HFF-Myc (cell line): ENCODE results near the gene FKBP4.
A peak's percentile ranks its signal among the peaks of the same experiment; 100 is the strongest.

Experiments used
- DNase-seq: peaks from one replicate; pipeline ENCODE4 v3.0.0-alpha.2; 2011; ENCODE audit warnings: low read depth; ENCODE audit errors: extremely low read depth
- H3K4me3 ChIP-seq: replicated peaks from 2 replicates; pipeline ENCODE4 v1.5.1; 2011; ENCODE audit warnings: low read depth, mild to moderate bottlenecking, control low read depth, low read length
- CTCF ChIP-seq: IDR thresholded peaks from 2 replicates; pipeline ENCODE4 v1.5.1; 2012; ENCODE audit warnings: mild to moderate bottlenecking, low read depth, low read length, control low read depth; ENCODE audit errors: missing control alignments

Gene FKBP4, protein sequence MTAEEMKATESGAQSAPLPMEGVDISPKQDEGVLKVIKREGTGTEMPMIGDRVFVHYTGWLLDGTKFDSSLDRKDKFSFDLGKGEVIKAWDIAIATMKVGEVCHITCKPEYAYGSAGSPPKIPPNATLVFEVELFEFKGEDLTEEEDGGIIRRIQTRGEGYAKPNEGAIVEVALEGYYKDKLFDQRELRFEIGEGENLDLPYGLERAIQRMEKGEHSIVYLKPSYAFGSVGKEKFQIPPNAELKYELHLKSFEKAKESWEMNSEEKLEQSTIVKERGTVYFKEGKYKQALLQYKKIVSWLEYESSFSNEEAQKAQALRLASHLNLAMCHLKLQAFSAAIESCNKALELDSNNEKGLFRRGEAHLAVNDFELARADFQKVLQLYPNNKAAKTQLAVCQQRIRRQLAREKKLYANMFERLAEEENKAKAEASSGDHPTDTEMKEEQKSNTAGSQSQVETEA

DNA sequence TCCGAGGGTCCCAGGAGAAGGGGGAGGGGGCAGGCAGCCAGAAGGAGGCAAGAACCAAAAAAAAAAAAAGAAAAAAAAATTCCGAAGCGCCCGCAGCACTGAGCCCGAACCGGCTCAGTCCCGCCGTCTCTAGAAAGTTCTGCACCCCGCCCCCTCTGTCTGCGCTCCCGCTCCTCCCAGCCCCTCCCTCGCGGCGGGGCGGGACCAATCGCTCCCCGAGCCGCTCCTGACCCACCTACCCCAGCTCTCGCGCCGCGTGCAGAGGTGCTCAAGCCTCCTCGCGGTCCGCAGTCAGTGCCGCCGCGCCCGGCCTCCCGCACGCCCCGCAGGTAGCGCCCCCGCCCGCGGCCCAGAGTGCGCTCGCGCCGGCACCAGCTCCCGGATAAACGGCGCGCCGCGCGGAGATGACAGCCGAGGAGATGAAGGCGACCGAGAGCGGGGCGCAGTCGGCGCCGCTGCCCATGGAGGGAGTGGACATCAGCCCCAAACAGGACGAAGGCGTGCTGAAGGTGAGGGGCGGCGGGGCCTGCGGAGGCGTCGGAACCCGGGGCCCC lies at the start of gene FKBP4:
TSS of gene FKBP4 (plus strand) at position 235 of the 554 bp plus-strand sequence. CDS start at position 405, 170 bp downstream.
- no peak for TF ChIP-seq CTCF
- H3K4me3 ChIP-seq = peak within 1 kb of the TSS; percentile 84
- DNase-seq = peak; percentile 15

DNA sequence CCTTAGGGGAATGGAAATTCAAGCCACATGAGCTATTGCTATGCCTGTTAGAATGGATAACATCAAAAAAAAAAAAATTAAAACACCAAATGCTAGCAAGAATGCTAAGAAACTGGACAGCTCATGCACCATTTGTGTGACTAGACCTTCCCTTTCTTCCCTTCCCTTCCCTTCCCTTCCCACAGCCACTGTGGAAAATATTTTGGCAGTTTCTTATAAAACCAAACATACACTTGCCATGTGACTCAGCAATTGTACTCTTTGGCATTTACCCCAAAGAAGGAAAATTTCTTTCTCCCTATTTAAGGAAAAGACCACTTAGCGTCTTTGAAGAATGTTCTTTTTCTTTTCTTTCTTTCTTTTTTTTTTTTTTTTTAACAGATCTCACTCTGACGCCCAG lies 49.1 kb upstream of the FKBP4 start:
- no peak for TF ChIP-seq CTCF
- no peak overlapping the region for H3K4me3 ChIP-seq
- no peak for DNase-seq

GRCh38 chr12:2749580-2749979 lies 45.2 kb upstream of the FKBP4 start:
- no peak overlapping the region for H3K4me3 ChIP-seq
- DNase-seq = no peak
- no peak for TF ChIP-seq CTCF

- DNase-seq = no peak
- no peak overlapping the region for H3K4me3 ChIP-seq
- no peak for TF ChIP-seq CTCF
These were observed 44.6 kb upstream of the FKBP4 start for GRCh38 chr12:2750185-2750584.

GRCh38 chr12:2751230-2751629 lies 43.5 kb upstream of the FKBP4 start:
- TF ChIP-seq CTCF = no peak

DNA sequence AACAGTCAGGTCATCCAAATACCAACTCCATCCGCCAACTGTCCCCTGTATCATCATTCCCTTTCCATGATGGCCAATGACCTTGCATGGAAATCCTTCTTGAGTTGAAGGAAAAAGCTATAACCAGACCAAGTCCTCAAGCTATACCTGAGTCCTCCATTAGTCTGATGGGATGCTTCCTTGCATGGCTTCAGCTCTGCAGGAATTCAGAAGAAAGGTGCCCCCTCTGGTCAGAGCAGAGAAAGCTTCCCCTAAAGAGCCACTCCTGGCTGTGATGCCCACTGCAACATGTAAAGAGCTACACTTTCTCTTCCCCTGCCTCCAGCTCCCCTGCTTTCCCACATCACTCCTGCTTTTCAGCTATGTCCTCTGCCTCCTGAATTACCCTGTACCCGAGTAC lies 43.1 kb upstream of the FKBP4 start:
- H3K4me3 ChIP-seq = no peak overlapping the region
- no peak for DNase-seq
- no peak for TF ChIP-seq CTCF

More at GRCh38 chr12:2751230-2751629, 43.5 kb upstream of the FKBP4 start:
- DNase-seq = no peak
- H3K4me3 ChIP-seq = no peak overlapping the region
